ENCODE data around the gene DHX57. TPM values are rescaled to one million over a fixed set of nuclear protein-coding genes. Genes with fewer than 3 reads are reported as not detected.

DHX57 gene
- total and polyA plus RNA-seq, 2 donors (not counting 3 experiments of a cell fraction or from before 2014, with no cell fraction given), result 8.7 to 28.2 TPM

GRCh38 chr2:38823386-38823785, 52.3 kb downstream of the DHX57 start:
- intact Hi-C loops (cut with micrococcal nuclease), result no loop called here
- no peak overlapping the region for H3K4me3 ChIP-seq (replicated peaks in 1 of 3; ENCODE audit: insufficient read depth in 1 of 3, low read depth in 1 of 3, low read length in 3 of 3)
- no peak overlapping the region for H3K4me2 ChIP-seq (ENCODE audit: insufficient read depth, low read length)
- TF ChIP-seq CTCF (IDR thresholded peaks at IDR 0.05; ENCODE audit: extremely low read depth in 1 of 2, insufficient read depth in 1 of 2, low read depth in 1 of 2, low read length in 2 of 2) (no peak), POLR2AphosphoS5 (IDR thresholded peaks at IDR 0.05; ENCODE audit: insufficient read depth, low read depth, low read length) (no peak), MAX (IDR thresholded peaks at IDR 0.05; ENCODE audit: insufficient read depth, insufficient read length) (no peak), POLR2A (IDR thresholded peaks at IDR 0.05; ENCODE audit: low read depth, low read length) (no peak), JUN (IDR thresholded peaks at IDR 0.05; ENCODE audit: borderline replicate concordance, insufficient read depth, insufficient read length, low read depth) (no peak), MYC (IDR thresholded peaks at IDR 0.05; ENCODE audit: low read depth, low read length) (no peak), FOS (IDR thresholded peaks at IDR 0.05; ENCODE audit: borderline replicate concordance, insufficient read depth, low read length) (no peak), EZH2 (IDR thresholded peaks at IDR 0.05; ENCODE audit: borderline replicate concordance, low read depth, low read length, severe bottlenecking) (no peak), GATA2 (IDR thresholded peaks at IDR 0.05; ENCODE audit: insufficient read depth, insufficient read length, low read depth, low read length) (no peak)
- no peaks in the 10 kb centered on the region for H3K79me2 ChIP-seq (ENCODE audit: control insufficient read depth, insufficient read depth, low read length)
- H3K9ac ChIP-seq (replicated peaks; ENCODE audit: extremely low read depth, insufficient read depth, low read length), result no peak overlapping the region
- ChIA-PET POLR2A (no interaction called here), CTCF (no interaction called here)
- dilution Hi-C loops (cut with MboI; ENCODE audit: extremely low pct_ligation_motif_present, low sequenced_read_pairs), result no loop called here
- H3K4me1 ChIP-seq (ENCODE audit: control insufficient read depth, extremely low read depth, insufficient read depth, low read length), result no peaks in the 10 kb centered on the region
- no peaks in the 10 kb centered on the region for H3K9me1 ChIP-seq (replicated peaks; ENCODE audit: control insufficient read depth, extremely low read depth, insufficient read depth, low read length)
- no peaks in the 10 kb centered on the region for H3K9me3 ChIP-seq (replicated peaks; ENCODE audit: control insufficient read depth, insufficient read depth, low read length)
- H3K27me3 ChIP-seq (ENCODE audit: control insufficient read depth in 2 of 2, insufficient read depth in 2 of 2, low read length in 2 of 2), result no peaks in the 10 kb centered on the region
- FAIRE-seq, result peak; percentile 18
- no peak overlapping the region for H2AFZ ChIP-seq (ENCODE audit: low read depth, low read length)
- DNase-seq (ENCODE audit: low read depth, low spot score), result no peak
- H4K20me1 ChIP-seq (replicated peaks; ENCODE audit: control insufficient read depth, extremely low read depth, insufficient read depth, low read length), result no peaks in the 10 kb centered on the region
- no TSS peak for BruUV-seq (replicated peaks)
- peaks cover 3 to 11% of the 10 kb centered on the region in 2 experiments for H3K36me3 ChIP-seq (ENCODE audit: control insufficient read depth in 2 of 2, extremely low read depth in 1 of 2, insufficient read depth in 2 of 2, low read length in 2 of 2)
- no peak overlapping the region for H3K27ac ChIP-seq (ENCODE audit: insufficient read depth, low read depth, low read length)
